HT1080 (cell line): ENCODE measurements around the gene ZNF134. TPM values are rescaled to one million over a fixed set of nuclear protein-coding genes. Genes with fewer than 3 reads are reported as not detected.

Experiments used
- DNase-seq: peaks from one replicate; pipeline ENCODE4 v3.0.0-alpha.2; 2015; ENCODE audit warnings: low read depth
- total RNA-seq: library from RNA; depleted of rRNA; stranded (reverse); fragments of >200 nt; shearing (Covaris generic); gene quantifications from 2 replicates; pipeline ENCODE4 v1.2.3, GENCODE V29; 2014; rRNA removed

Gene ZNF134
- total RNA-seq, 1 experiment from 2014 or later = 33.3 TPM

DNA sequence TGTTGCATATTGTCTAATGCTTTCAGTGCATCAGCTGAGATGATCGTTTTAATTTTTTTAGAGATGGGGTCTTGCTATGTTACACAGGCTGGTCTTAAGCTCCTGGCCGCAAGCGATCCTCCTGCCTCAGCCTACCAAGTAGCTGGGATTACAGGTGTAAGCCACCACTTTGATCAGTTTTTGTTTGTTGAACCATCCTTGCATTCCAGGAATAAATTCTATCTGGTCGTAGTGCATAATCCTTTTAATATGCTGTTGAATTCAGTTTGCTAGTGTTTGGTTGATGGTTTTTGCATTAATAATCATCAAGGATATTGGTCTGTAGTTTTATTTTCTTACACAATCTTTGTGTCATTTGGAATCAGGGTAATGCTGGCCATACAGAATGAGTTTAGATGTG, 23.3 kb downstream of the ZNF134 start:
- no peak for DNase-seq

GRCh38 chr19:57641715-57642234, 27.7 kb downstream of the ZNF134 start:
- no peak for DNase-seq

DNA sequence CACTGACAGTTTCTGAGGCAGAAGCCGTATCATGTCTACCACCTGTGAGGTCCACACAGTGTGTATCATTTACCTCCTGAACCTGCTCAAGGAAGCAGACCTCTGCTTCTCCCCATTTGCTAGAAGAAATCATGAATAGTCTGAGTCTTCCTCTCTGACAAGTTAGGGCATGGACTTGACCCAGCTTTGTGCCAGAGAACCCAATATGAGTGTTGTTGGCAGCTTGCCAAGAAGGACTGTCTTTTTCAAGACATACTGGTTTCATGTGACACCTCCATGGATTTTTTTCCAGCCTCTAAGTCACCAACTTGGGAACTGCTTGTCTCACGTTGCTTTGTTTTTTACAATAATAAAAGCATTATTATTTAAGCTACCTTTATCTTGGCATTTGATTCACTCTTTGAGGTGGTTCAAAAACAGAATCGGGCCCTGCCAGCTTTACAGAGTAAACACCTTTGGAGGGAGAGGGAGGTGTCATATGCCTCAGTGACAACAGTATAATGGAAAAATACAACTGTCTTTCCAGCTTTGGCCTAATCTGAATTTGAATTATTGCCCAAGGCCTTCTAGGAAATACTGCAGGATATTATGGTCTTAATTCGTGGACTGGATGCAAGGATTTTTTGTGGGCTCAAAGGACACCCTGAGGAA, 28.5 kb downstream of the ZNF134 start:
- DNase-seq = no peak

- DNase-seq = no peak
These were observed 29.7 kb downstream of the ZNF134 start for GRCh38 chr19:57643734-57644133.

- DNase-seq = no peak
These were observed 34.4 kb downstream of the ZNF134 start for GRCh38 chr19:57648331-57649003.

- no peak for DNase-seq
These were observed 37.6 kb downstream of the ZNF134 start for GRCh38 chr19:57651654-57651996.

DNA sequence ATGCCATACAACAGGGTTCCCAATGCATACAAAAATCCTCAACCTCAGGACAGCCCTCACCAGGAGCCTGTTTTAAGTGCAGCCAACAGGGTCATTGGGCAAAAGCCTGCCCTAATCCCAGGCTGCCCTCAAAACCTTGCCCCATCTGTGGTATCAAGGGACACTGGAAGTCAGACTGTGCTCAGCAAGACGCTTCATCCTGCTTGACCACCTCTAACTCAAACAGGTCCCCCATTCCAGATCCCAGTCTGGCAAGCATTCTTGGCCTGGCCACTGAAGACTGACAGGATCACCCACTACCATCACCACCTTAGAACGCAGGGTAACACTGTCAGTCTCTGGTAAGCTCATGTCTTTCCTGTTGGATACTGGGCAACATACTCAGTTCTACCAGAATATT, 39.6 kb downstream of the ZNF134 start:
- DNase-seq = no peak

GRCh38 chr19:57655443-57655842, 41.4 kb downstream of the ZNF134 start:
- no peak for DNase-seq

- DNase-seq = no peak
These were observed 42.3 kb downstream of the ZNF134 start for GRCh38 chr19:57656346-57656745.

- DNase-seq = peak; percentile 15
These were observed 50.5 kb downstream of the ZNF134 start for GRCh38 chr19:57664269-57665127.

- no peak for DNase-seq
These were observed 51.3 kb downstream of the ZNF134 start for GRCh38 chr19:57665261-57665806.

DNA sequence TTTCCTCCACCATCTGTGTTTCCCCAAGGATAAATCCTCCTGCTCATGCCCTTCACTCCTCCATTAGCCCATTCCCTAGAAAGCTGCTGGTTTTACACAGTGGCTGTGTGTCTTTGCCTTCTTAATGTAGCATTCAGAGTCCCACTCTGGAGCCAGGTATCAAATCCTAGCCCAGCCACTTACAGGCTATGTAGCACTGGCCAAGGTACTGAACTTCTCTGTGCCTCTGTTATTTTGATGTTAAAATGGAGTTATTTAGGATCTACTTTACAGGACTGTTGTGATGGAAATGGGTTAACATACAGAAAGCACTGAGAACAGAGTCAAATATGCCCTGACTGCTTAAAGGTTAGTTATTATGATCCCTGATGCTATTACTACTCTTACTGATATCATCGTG, 53.2 kb downstream of the ZNF134 start:
- DNase-seq = no peak

DNA sequence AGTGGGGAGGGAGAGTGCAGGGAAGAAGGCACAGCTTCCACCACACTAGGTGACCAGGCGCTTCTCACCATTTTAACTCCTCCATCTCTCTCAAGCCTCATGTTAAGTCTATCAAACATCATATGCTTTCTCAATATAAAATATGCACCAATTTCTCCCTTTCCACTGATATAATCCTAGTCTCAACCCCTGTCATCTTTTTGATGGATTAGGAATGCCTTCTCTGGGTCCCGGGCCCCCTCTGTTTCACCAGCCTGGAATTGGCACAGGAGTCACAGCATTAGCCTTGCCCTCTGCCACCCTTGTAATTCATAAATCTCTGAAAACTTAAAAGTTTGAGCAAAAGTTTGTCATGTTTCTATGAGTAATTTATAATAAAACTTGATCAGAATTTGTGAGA, 54.6 kb downstream of the ZNF134 start, which contains the start of gene ZSCAN4:
Gene ZSCAN4 (plus strand): TSS at position 301 of the 400 bp plus-strand sequence. CDS start 7,211 bp downstream, outside the sequence.
- DNase-seq = no peak

- DNase-seq = no peak
These were observed 57.3 kb downstream of the ZNF134 start for GRCh38 chr19:57671124-57671895.

DNA sequence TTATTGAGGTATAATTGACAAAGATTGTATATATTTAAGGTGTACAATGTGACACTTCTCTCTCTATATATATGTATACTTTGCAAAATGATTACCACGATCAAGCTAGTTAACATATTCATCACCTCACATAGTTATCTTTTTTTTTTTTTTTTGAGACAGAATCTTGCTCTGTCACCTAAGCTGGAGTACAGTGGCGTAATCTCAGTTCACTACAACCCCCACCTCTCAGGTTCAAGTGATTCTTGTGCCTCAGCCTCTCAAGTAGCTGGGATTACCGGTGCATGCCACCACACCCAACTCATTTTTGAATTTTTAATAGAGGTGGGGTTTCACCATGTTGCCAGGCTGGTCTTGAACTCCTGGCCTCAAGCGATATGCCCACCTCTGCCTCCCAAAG, 58.4 kb downstream of the ZNF134 start:
- DNase-seq = no peak

Other genes starting within 250 kb of the ZNF134 start
- 9.5 and 11.6 TPM in 2 replicates for gene ZNF548, start 224.4 kb upstream of the ZNF134 start, total RNA-seq
- 6.1 and 16.0 TPM in 2 replicates for gene ZNF17, start 203.1 kb upstream of the ZNF134 start, total RNA-seq
- gene ZNF749, start 178.9 kb upstream of the ZNF134 start, total RNA-seq = 16.0 and 17.7 TPM in 2 replicates
- 0.14 TPM in 1 of 2 replicates, not detected in the other for gene VN1R1, start 157.1 kb upstream of the ZNF134 start, total RNA-seq
- gene ZNF772, start 136.7 kb upstream of the ZNF134 start, total RNA-seq = 11.3 and 18.0 TPM in 2 replicates
- gene ZNF419, start 126.5 kb upstream of the ZNF134 start, total RNA-seq = 6.9 and 8.0 TPM in 2 replicates
- 21.9 and 22.3 TPM in 2 replicates for gene ZNF773, start 114.3 kb upstream of the ZNF134 start, total RNA-seq
- gene ZNF549, start 86.9 kb upstream of the ZNF134 start, total RNA-seq = 3.7 and 4.2 TPM in 2 replicates
- gene ZNF550, start 54.4 kb upstream of the ZNF134 start, total RNA-seq = 7.4 and 9.5 TPM in 2 replicates
- 5.1 and 5.2 TPM in 2 replicates for gene ZNF416, start 35.3 kb upstream of the ZNF134 start, total RNA-seq
- gene ZIK1, start 30.1 kb upstream of the ZNF134 start, total RNA-seq = 0.51 and 1.5 TPM in 2 replicates
- 22.0 and 30.3 TPM in 2 replicates for gene ZNF530, start 14.4 kb upstream of the ZNF134 start, total RNA-seq
- gene ZNF211, start 18.9 kb downstream of the ZNF134 start, total RNA-seq = 10.0 and 17.7 TPM in 2 replicates
- not detected in 2 replicates for gene ZSCAN4, start 54.7 kb downstream of the ZNF134 start, total RNA-seq
- gene ZNF551, start 67.7 kb downstream of the ZNF134 start, total RNA-seq = 17.0 and 26.8 TPM in 2 replicates
- gene ZNF154, start 95.0 kb downstream of the ZNF134 start, total RNA-seq = not detected in 2 replicates
- gene ZNF671, start 113.4 kb downstream of the ZNF134 start, total RNA-seq = 1.9 and 2.6 TPM in 2 replicates
- gene ZNF776, start 132.6 kb downstream of the ZNF134 start, total RNA-seq = 10.0 and 11.4 TPM in 2 replicates
- 11.6 and 12.1 TPM in 2 replicates for gene ZNF586, start 155.4 kb downstream of the ZNF134 start, total RNA-seq
- 6.7 and 8.0 TPM in 2 replicates for gene ZNF552, start 200.7 kb downstream of the ZNF134 start, total RNA-seq
- gene ZNF587B, start 216.1 kb downstream of the ZNF134 start, total RNA-seq = 21.8 and 23.5 TPM in 2 replicates
- gene ZNF587, start 235.6 kb downstream of the ZNF134 start, total RNA-seq = 8.1 and 8.2 TPM in 2 replicates